ENCODE results near the gene MSRB2. TPM values are rescaled to one million over a fixed set of nuclear protein-coding genes. Genes with fewer than 3 reads are reported as not detected.
A peak's percentile ranks its signal among the peaks of the same experiment; 100 is the strongest.

The MSRB2 gene
- total and polyA plus RNA-seq, 2 of the 8 experiments (the other 6 are each of a cell fraction or from before 2014, with no cell fraction given): 11.0 to 13.9 TPM

GRCh38 chr10:23095404-23095965 is at the start of gene MSRB2 (continued):
- TF ChIP-seq EGR1 (IDR thresholded peaks at IDR 0.05; ENCODE audit: borderline replicate concordance, low read depth, low read length): peak; percentile 60; the same call in 1 of the 2 replicates
- TF ChIP-seq POLR2AphosphoS5 (IDR thresholded peaks at IDR 0.05; ENCODE audit: low read depth, low read length): peak; percentile 98
- TF ChIP-seq BACH1 (IDR thresholded peaks at IDR 0.05; ENCODE audit: low read length): no peak
- peak; percentile 74 for TF ChIP-seq ASH2L (IDR thresholded peaks at IDR 0.05; ENCODE audit: low read length)
- TF ChIP-seq E2F6 (IDR thresholded peaks at IDR 0.05): no peak
- no peak for TF ChIP-seq CEBPB (IDR thresholded peaks at IDR 0.05; ENCODE audit: low read depth, low read length)
- TF ChIP-seq SUZ12 (IDR thresholded peaks at IDR 0.05; ENCODE audit: low read length): no peak
- peak; percentile 61 for TF ChIP-seq MAX (IDR thresholded peaks at IDR 0.05)
- TF ChIP-seq KDM4A (IDR thresholded peaks at IDR 0.05; ENCODE audit: low read depth, low read length, severe bottlenecking): peak; percentile 48
- TF ChIP-seq POU5F1 (IDR thresholded peaks at IDR 0.05; ENCODE audit: low read depth, low read length): no peak
- TF ChIP-seq RBBP5 (IDR thresholded peaks at IDR 0.05; ENCODE audit: borderline replicate concordance, low read depth, low read length): 0 out of 2 replicates have a peak, but pooled peaks have one; percentile 33
- peak; percentile 90 for TF ChIP-seq TAF1 (IDR thresholded peaks at IDR 0.05; ENCODE audit: low read depth, low read length)
